Dermis blood vessel endothelial cell (primary cell): ENCODE data around the gene NRG2. TPM values are rescaled to one million over a fixed set of nuclear protein-coding genes. Genes with fewer than 3 reads are reported as not detected.

Source experiments
- DNase-seq: peaks from one replicate; pipeline ENCODE4 v3.0.0; 2010
- total RNA-seq: library from RNA; depleted of rRNA; stranded (reverse); fragments of >200 nt; gene quantifications from 2 replicates; pipeline ENCODE4 v1.2.3, GENCODE V29; 2014

The NRG2 gene
- total RNA-seq, 1 donor from 2014 or later, result 0.51 TPM

DNA sequence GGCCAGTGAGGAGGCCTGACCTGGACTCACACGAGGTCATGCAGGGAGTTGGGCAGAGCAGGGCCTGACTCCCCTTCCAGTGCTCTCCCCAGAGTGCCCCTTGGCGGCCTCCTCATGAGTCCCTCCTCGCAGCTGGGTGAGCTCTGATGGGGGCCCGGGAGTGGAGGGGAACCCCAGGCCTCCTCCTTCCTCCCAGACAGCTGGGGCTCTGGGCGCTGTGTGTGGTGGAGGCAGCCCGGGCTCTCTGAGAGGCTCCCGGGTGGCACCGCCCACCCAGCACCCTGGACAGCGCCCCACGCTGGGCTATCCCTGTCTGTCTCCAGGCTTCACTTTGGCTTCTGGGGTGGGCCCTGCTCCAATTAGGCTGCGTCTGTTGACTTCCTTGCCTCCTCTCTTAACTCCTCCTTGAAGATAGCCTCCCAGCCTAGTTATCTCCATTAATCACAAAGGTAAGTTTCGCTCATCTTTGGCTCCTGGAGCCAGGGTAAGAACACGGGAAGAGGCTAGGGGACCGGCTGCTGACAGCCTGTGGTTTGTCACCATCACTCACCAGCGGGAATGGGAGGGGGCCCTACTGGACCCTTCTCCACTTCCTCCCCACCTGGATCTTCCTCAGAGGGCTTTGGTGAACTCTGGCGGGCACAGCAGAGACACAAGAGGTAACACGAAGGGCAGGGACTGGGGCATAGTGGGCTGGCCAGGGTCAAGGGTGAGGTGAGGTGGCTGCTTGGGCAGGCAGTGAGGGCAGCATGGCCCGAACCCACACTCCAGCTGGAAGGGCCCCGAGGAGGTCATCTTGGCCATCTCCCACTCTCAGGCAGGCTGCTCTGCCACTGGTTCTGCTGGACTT, 234.4 kb downstream of the NRG2 start:
- peak; percentile 64 for DNase-seq

DNA sequence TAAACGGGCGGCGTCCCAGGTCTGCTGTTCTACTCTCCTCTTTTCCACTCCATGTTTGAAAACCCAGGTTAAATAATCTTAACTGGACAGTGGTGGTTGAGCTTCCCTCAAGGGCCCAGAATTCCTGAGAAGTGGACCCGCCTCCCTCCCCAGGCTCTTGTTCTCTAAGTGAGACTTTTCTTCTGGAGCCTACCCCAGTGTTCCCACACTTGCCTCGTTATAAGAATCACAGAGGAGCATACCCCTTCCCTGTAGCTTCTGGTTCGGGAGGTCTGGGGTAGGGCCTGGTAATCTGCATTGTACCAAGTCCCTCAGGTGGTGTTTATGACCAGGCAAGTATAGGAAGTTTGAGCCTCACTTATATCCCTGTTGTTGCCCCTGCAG, 235.5 kb downstream of the NRG2 start:
- no peak for DNase-seq

DNA sequence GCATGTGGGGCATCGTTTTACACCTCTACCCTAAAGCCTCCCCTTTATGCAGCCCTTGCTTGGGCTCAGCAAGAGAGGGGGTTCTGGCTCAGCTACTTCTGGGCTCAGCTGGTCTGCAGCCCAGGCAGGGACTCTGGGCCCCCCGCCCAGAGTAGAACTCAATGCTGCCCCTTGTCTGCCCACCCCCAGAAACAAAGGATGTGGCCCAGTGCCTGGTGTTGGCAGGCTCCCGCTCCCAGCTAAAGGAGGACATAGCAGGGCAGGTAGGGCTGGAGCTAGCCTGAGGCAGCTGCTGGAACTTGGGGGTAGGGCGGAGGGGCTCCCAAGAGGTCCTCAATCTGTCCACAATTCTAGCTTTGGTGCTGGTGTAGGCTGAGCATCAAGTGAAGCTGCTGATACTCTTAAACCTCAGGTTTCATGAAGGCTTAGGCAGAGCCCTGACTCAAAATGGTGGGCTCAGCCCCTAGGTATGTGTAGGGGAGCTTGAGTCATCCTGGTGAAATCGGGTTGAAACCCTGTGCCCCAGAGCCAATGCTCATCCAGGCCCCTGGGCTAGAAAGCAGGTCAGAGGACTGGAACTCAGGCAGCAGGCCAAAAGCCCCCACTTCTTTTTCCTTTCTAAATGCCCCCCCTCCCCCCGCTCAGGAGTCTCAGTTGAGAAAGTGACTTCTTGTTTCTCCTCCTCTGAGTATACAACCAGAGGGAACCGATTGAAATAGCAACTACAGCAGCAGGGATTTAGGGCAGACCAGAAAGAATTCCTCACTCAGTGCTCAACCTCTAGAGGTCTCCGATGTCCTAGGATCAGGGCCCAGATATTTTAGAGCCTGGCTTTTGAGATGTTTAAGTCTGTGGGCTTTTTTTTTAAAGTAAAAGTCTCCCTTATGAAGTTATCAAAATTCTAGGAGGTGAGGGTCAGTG, 236.1 kb downstream of the NRG2 start:
- DNase-seq, result no peak

DNA sequence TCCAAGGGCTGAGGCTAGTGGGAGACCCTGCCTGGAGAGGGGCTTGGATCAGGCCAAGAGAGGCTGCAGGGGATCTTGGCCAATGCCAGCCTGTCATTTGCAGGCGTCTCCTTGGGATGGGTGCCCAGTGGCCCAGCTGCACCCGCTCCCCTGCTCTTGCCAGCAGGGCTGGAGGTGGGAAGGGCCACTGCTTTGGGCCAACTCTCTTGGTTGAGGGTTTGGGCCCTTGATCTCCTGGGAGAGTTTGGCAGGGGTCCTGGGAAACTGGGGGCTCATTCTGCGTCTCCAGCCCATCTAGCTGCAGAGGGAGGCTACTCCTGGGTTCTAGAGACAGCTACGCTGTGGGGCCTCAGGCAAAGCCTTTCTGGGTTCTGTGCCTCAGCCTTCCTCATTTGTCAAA, 237.0 kb downstream of the NRG2 start:
- DNase-seq, result no peak

DNA sequence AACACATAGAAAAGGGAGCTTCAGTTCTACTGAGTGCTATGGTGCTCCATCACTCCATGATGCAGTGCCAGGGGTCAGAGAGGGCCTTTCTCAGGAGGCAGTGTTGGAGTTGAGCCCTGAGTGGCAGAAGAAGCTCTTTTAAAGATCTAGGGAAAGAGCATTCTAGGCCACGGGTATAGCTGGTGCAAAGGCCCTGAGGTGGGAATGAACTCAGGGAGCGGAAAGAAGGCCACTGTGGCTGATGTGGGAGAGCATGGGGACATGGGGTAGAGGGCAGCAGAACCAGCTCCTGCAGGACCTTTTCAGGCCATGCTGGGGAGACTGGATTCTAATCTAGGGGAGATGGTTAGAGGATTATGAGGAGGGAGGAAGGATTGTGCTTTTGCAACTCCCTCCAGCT, 237.6 kb downstream of the NRG2 start:
- no peak for DNase-seq

DNA sequence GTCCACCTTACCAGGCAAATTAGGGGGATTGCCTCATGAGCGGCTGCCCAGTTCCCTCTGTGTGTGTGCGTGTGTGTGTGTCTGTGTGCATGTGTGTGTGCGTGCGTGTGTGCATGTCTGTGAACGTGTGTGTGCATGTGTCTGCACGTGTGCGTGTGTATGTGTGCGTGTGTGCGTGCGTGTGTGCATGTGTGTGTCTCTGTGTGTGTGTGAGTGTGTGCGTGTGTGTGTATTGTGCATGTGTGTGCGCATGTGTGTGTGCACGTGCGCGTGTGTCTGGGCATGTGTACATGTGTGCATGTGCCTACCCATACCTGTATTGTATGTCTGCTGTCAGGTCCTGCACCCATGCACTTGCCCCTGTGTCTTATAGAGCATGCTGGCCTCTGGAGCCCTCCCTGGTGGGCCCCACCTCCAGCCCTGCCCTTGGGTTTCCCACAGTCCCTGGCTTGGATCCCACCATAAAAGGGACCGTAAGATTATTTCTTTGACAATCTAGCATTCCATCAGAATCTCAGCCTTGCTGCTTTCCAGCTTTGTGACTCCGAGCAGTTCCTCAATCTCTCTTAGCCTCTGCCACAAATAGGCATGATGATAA, 238.2 kb downstream of the NRG2 start:
- DNase-seq, result no peak

DNA sequence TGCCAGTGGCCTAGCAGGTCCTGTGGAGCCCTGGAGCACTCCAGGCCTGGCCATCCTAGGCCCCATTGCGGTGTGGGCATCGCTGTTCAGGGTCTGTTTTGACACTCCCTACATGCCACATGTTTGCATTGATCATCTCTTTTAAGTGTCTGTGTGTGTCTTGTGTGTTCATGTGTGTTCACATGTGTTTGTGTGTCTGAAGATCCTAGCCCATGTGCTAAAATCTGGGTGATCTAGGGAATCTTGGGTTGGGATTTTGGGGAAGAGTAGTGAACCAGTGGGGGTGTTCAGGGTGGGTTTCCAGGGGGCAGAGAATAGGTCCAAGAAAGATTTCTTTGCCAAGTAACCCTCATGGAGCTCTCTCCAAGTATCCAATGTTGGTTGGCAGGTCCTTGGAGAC, 239.1 kb downstream of the NRG2 start:
- DNase-seq, result no peak

DNA sequence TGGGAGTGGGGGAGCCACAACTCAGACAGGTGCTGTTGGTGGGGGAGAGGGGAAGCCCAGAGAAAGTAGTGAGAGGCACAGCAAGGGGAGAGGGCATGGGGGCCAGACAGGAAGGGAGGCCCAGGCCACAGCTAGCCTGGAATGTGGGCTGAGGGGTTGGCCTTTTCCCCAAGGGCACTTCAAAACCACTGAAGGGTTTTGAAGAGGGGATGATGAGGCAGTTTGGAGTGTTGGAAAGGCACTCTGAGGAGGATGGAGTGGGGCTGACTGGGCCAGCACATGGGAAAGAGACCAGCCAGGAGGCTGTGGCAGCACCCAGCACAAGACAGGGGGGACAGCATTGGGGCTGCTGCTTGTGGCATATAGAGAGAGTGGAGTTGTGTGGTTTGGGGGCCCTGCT, 243.7 kb downstream of the NRG2 start:
- DNase-seq, result no peak

DNA sequence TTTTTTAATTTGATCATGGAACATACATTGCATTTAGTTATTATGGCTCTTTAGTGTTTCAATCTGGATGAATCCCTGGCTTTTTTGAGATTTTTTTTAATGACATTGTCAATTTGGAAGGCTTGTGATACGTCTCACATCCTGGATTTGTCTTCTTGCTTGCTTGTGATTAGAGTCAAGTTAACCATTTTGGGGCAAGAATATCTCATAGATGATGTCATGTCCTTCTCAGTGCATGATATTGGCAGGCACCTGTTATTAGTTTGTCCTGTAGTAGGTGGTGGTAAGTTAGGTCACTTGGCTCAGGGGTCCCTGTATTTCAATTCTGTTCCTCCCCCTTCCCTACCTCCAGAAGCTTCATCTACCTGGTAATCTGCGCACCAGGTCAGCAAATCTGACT, 244.2 kb downstream of the NRG2 start:
- DNase-seq, result no peak

DNA sequence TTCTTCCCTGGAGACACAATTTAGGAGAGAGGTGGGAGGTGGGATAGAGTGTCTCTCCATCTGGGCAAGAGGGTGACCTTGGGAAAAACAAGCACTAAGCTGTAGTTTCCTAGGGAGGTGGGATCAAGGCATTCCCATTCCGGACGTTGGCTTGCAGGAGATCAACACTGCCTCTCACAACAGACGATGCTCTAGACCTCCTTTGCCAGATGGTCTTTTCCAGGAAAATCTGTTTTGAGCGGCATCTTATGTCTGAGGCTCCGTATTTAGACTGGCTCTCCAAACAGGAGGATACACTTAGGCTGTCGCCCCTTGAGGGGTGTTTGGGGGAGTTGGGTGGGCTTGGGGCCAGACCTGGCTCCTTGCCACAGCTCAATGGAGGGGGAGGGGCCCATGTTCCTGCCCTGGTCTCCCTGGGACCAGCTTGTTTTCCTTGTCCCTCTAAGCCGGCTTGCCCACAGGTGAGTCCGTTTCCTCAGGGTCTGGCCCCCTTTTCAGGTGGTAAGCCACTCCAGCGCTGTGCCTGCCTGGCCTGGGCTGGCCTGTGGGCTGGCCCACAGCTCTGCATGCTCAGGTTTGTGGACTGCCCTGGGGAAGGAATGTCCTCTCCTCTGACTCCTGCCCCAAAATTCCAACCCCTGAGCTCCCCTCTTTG, 245.1 kb downstream of the NRG2 start:
- no peak for DNase-seq

DNA sequence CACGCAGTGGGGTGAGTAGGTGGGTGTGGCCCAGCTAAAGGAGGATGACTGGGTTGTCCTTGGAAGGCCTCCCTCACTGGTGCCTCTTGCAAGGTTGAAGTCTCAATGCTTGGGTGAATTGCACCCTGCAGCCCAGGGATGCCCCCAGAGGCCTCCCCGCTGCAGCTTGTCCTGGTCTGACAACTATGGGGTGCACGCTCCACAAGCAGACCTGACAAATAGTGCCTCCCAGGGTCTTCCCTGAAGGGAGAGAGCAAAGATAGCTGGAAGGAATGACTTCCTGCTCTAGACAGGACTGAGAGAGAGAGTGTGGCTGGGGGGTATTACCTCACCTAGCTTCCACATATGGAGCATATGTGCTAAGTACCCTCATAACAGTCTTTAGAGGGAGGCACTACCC, 245.8 kb downstream of the NRG2 start:
- DNase-seq, result no peak

Other genes starting within 250 kb of the NRG2 start
- gene PSD2, start 247.5 kb downstream of the NRG2 start, total RNA-seq, result under 0.01 TPM in 1 of 2 replicates, not detected in the other
- gene PURA, start 70.8 kb upstream of the NRG2 start, total RNA-seq, result 7.8 and 8.7 TPM in 2 replicates
- gene IGIP, start 82.6 kb upstream of the NRG2 start, total RNA-seq, result 5.0 and 5.8 TPM in 2 replicates
- 8.7 and 8.8 TPM in 2 replicates for gene CYSTM1, start 131.9 kb upstream of the NRG2 start, total RNA-seq